ENCODE measurements around the gene SPINK2.

GRCh38 chr4:56767567-56767966 is 53.9 kb downstream of the SPINK2 start:
- TF ChIP-seq EZH2phosphoT487 (IDR thresholded peaks at IDR 0.05; ENCODE audit: insufficient read depth, low read depth), result no peak
- no peak for TF ChIP-seq EZH2 (IDR thresholded peaks at IDR 0.05; ENCODE audit: insufficient read depth, poor library complexity, severe bottlenecking)

Measured in GM23248 (cell line).